ENCODE results near the gene BLVRB. TPM values are rescaled to one million over a fixed set of nuclear protein-coding genes. Genes with fewer than 3 reads are reported as not detected.

Gene BLVRB
- total and polyA plus RNA-seq, 9 of the 15 experiments (the other 6 are each of a cell fraction or from before 2014, with no cell fraction given) = 81.1 to 749 (median 331) TPM

DNA sequence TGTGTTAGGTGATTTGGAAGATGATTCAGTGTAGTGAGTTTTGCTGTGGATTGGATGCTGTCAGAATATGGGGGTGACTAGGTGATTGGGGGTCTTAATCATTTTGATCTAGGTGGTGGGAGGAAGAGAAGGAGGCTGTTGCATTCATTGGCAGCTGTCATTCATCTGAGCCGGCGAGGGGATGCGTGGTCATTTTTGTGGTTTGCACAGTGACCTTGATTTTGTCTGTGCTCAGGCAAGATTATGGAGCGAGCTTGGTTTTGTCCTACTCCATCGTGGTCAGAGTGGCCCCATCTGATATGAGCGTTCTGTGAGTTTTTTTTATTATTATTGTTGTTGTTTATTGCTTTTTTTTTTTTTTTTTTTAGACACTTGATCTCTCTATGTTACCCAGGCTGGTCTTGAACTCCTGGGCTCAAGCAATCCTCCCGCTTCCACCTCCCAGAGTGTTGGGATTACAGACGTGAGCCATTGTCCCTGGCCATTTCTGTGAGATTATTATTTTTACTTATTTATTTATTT is 43.3 kb upstream of the BLVRB start (continued):
- no peak for TF ChIP-seq RBBP5 (IDR thresholded peaks at IDR 0.05; ENCODE audit: borderline replicate concordance, insufficient read depth, low read length, poor library complexity, severe bottlenecking)
- no peak for TF ChIP-seq SIX5 (IDR thresholded peaks at IDR 0.05; ENCODE audit: borderline replicate concordance in 1 of 2, insufficient read depth in 1 of 2, low read depth in 1 of 2, low read length in 2 of 2)
- 0 out of 2 replicates have a peak, but pooled peaks have one; percentile 17 for TF ChIP-seq CXXC5 (CRISPR knock-in tag; IDR thresholded peaks at IDR 0.05)
- TF ChIP-seq NFE2L1 (tag; IDR thresholded peaks at IDR 0.05; ENCODE audit: borderline replicate concordance, low read depth) = no peak
- no peak for TF ChIP-seq ZNF707 (CRISPR knock-in tag; conservative IDR thresholded peaks at IDR 0.05)
- TF ChIP-seq CBX1 (IDR thresholded peaks at IDR 0.05; ENCODE audit: low read depth) = no peak
- no peak for TF ChIP-seq NEUROD1 (IDR thresholded peaks at IDR 0.05; ENCODE audit: borderline replicate concordance, low read depth, low read length, partially characterized antibody)
- TF ChIP-seq, protein P1, sequence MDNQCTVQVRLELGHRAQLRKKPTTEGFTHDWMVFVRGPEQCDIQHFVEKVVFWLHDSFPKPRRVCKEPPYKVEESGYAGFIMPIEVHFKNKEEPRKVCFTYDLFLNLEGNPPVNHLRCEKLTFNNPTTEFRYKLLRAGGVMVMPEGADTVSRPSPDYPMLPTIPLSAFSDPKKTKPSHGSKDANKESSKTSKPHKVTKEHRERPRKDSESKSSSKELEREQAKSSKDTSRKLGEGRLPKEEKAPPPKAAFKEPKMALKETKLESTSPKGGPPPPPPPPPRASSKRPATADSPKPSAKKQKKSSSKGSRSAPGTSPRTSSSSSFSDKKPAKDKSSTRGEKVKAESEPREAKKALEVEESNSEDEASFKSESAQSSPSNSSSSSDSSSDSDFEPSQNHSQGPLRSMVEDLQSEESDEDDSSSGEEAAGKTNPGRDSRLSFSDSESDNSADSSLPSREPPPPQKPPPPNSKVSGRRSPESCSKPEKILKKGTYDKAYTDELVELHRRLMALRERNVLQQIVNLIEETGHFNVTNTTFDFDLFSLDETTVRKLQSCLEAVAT (IDR thresholded peaks at IDR 0.05) = 0 out of 4 replicates have a peak, but pooled peaks of 1 of the 2 experiments have one; percentile 39
- no peak for TF ChIP-seq NONO (IDR thresholded peaks at IDR 0.05; ENCODE audit: low read depth in 2 of 2, low read length in 1 of 2)
- no peak for TF ChIP-seq ZNF551 (CRISPR knock-in tag; IDR thresholded peaks at IDR 0.05)
- TF ChIP-seq SMARCE1 (IDR thresholded peaks at IDR 0.05) = 0 out of 2 replicates have a peak, but pooled peaks have one; percentile 33
- TF ChIP-seq, protein P2, sequence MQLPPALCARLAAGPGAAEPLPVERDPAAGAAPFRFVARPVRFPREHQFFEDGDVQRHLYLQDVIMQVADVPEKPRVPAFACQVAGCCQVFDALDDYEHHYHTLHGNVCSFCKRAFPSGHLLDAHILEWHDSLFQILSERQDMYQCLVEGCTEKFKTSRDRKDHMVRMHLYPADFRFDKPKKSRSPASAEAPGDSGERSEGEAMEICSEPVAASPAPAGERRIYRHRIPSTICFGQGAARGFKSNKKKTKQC (CRISPR knock-in tag; IDR thresholded peaks at IDR 0.05) = no peak
- TF ChIP-seq BHLHE40 (IDR thresholded peaks at IDR 0.05; ENCODE audit: low read length) = no peak
- no peak for TF ChIP-seq CTBP1 (IDR thresholded peaks at IDR 0.05; ENCODE audit: borderline replicate concordance)
- TF ChIP-seq, protein P3, sequence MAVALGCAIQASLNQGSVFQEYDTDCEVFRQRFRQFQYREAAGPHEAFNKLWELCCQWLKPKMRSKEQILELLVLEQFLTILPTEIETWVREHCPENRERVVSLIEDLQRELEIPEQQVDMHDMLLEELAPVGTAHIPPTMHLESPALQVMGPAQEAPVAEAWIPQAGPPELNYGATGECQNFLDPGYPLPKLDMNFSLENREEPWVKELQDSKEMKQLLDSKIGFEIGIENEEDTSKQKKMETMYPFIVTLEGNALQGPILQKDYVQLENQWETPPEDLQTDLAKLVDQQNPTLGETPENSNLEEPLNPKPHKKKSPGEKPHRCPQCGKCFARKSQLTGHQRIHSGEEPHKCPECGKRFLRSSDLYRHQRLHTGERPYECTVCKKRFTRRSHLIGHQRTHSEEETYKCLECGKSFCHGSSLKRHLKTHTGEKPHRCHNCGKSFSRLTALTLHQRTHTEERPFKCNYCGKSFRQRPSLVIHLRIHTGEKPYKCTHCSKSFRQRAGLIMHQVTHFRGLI (CRISPR knock-in tag; IDR thresholded peaks at IDR 0.05) = no peak
- TF ChIP-seq MTA1 (IDR thresholded peaks at IDR 0.05; ENCODE audit: borderline replicate concordance) = no peak
- no peak for TF ChIP-seq MYNN (IDR thresholded peaks at IDR 0.05)
- TF ChIP-seq MYNN (CRISPR knock-in tag; IDR thresholded peaks at IDR 0.05) = no peak
- TF ChIP-seq ZNF354B (CRISPR knock-in tag; IDR thresholded peaks at IDR 0.05) = no peak
- TF ChIP-seq, protein P4, sequence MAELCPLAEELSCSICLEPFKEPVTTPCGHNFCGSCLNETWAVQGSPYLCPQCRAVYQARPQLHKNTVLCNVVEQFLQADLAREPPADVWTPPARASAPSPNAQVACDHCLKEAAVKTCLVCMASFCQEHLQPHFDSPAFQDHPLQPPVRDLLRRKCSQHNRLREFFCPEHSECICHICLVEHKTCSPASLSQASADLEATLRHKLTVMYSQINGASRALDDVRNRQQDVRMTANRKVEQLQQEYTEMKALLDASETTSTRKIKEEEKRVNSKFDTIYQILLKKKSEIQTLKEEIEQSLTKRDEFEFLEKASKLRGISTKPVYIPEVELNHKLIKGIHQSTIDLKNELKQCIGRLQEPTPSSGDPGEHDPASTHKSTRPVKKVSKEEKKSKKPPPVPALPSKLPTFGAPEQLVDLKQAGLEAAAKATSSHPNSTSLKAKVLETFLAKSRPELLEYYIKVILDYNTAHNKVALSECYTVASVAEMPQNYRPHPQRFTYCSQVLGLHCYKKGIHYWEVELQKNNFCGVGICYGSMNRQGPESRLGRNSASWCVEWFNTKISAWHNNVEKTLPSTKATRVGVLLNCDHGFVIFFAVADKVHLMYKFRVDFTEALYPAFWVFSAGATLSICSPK (IDR thresholded peaks at IDR 0.05; ENCODE audit: borderline replicate concordance) = no peak
- no peak for TF ChIP-seq FOXJ3 (CRISPR knock-in tag; IDR thresholded peaks at IDR 0.05)
- TF ChIP-seq ZNF507 (tag; conservative IDR thresholded peaks at IDR 0.05) = no peak

Measured in K562 (cell line).